HG02571 (cell line): ENCODE data around the gene PLEKHA3.
"Not testable (repeated sequence)": the region's sequence is repeated elsewhere in the genome, so short reads cannot be mapped to it uniquely, and the experiment has no call there.

Experiments
- ATAC-seq: cut with Tn5 transposase; IDR thresholded peaks from one replicate; pipeline ENCODE4 v1.9.1; 2021; ENCODE audit warnings: mild to moderate bottlenecking, moderate library complexity; ENCODE audit not compliant: unreplicated experiment

Gene PLEKHA3

GRCh38 chr2:178522950-178523595, 42.8 kb downstream of the PLEKHA3 start:
- ATAC-seq: peak; percentile 87

- no peak for ATAC-seq
Measured at GRCh38 chr2:178523596-178524134, 43.4 kb downstream of the PLEKHA3 start.

GRCh38 chr2:178525010-178525409, 44.8 kb downstream of the PLEKHA3 start:
- not testable (repeated sequence) for ATAC-seq

DNA sequence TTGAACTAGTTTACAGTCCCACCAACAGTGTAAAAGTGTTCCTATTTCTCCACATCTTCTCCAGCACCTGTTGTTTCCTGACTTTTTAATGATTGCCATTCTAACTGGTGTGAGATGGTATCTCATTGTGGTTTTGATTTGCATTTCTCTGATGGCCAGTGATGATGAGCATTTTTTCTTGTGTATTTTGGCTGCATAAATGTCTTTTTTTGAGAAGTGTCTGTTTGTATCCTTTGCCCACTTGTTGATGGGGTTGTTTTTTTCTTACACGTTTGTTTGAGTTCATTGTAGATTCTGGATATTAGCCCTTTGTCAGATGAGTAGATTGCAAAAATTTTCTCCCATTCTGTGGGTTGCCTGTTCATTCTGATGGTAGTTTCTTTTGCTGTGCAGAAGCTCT, 45.2 kb downstream of the PLEKHA3 start:
- not testable (repeated sequence) for ATAC-seq

GRCh38 chr2:178526256-178526655, 46.0 kb downstream of the PLEKHA3 start:
- ATAC-seq: no peak

DNA sequence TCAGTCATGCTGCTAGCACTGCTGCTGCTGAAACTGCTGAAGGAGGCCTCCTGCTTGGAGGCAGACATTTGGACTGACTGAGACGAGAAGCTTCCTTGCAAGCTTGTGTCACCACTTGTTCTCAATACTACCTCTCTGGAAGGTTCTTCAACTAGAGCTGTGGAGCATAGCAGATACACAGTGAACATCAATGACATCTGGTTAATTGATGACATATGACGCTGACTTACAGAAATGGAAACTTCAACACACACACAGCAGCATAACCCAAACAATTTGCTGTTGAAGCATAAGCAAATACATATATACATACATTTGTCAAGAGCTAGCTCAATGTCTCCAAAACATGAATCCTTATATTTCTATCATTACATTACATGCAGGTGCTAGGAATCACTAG, 47.3 kb downstream of the PLEKHA3 start:
- ATAC-seq: no peak

DNA sequence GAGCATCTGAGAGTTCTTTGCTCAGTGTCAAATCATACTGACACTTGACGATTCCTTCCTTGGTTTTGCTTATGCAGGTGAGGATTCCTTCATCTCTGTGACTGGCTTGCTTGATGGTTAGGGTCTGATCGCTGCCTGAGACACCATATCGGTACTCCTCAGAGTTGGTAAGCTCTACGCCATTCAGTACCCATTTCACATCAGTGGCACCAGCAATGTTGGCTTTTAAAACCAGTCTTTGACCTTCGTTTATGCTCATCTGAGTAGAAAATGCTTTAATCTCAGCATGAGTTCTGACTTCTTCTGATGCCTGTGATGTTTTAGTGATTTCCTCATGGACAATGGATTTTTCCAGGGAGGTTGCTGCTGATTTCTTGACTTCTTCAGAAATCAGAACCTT, 48.4 kb downstream of the PLEKHA3 start:
- ATAC-seq: no peak

- no peak for ATAC-seq
Measured at GRCh38 chr2:178529194-178529593, 48.9 kb downstream of the PLEKHA3 start.

DNA sequence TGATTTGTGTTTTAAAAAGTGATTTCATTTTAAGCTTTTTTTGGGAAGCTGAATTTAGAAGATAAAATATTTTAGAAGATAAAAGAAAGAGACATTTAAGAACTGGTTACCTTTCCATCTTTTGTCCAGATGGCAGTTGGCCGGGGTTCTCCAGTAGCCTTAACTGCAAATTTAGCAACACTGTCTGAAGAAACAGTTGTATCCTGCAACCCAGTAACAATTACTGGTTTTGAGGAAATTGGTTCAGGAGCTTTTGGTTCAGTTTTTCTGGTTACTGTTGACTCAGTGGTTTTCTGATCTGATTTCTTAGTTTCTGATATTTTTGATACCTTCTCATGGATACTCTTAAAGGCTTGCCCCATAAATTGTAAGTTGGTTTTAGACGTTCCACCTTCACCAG, 49.9 kb downstream of the PLEKHA3 start:
- no peak for ATAC-seq

DNA sequence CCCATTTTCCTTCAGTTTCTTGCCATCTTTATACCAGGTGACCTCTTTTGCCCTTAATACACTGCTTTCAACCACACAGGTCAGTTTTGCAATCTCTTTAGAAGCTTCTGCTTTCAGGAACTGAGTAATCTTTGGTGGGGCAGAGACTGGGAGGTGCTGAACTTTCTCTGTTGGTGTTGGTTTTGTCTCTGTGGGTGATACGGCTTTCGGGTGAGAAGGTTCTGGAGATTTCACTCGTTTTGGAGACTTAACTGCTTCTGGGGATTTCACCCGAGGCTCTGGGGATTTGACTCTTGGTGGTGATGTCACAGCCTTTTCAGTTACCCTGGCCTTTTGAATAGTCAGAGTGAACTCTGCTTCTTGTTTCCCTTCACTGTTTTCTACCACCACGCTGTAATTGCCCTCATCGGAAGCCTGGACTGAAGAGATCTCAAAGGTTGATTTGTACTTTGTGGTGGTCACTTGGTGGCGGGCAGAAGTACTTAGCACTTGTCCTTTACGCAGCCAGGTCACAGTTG, 50.4 kb downstream of the PLEKHA3 start:
- peak; percentile 98 for ATAC-seq

DNA sequence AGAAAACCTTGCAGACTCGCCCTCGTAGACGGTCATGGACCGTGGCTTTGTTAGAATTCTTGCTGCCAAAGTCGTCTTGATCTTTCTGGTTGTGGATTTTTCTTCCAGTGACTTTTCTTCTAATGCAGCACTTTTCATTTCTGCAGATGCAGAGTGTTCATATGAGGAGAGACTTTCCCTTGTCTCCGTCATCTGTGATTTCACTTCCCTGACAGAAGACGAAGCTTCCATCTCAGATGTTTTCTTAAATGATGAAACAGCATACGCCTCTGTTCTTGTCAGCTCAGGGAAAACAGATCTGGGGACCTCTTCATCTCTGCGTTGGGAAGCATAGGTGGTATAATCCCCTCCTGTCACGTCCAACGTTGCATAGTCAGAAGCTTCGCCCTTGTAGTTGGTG, 50.9 kb downstream of the PLEKHA3 start:
- ATAC-seq: no peak

GRCh38 chr2:178536037-178536436, 55.8 kb downstream of the PLEKHA3 start:
- ATAC-seq: no peak

DNA sequence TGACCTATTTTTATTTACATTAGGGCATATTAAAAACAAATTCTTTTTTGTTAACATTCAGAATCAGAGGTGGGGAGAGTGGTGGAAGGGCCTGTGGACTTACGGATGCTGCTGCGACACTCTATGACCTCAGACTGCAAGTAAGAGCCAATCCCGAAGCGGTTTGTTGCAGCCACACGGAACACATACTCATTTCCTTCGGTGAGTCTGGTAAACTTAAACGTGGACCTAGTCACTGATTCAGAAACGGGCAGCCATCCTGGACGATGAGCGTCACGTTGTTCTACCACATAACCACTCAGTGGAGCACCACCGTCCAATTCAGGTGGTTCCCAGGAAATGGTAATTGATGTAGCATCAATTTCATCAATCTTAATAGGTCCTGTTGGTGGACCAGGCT, 61.9 kb downstream of the PLEKHA3 start:
- ATAC-seq: no peak

DNA sequence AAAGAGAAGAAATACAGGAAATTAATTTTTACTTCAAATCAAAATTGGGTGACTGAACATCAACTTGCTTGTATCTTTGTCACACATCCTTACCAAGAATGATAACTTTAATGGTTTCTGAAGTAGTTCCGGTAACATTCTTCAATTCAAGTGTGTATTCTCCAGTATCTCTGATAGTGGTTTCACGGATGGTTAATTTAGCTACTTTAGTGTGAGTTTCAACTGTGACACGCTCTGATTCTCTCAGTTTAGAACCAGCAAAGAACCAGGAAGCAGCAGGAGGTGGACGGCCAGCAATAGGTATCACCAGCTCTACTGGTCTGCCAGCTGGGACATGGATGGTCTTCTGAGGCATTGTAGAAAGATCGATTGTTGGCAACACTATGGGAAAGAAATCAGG, 62.3 kb downstream of the PLEKHA3 start:
- ATAC-seq: no peak

DNA sequence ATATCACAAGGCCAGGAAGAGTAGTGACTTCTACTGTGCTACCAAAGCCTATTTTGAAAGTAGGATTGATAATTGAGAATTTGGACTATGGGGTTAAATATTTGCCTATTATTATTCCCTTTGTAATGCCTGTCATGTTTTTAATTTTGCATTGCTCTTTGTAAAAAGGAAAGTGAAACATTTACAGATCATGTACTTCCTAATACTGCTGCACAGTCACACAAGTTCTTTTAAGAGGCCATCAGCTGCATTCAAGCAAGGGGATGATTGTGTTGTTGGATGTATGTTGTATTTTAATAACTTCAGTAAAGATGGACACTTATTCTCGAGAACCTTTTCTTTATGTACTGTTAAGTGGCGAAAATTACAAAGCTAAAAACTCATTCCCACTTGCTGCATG, 70.1 kb downstream of the PLEKHA3 start:
- ATAC-seq: no peak

- ATAC-seq: no peak
Measured at GRCh38 chr2:178553047-178553446, 72.8 kb downstream of the PLEKHA3 start.
